HEK293 (cell line): Measurements from ENCODE around the gene SPINK6.

Experiments used
- KLF9 ChIP-seq: fragments of 450-650 bp; formaldehyde crosslinking; IDR thresholded peaks from 2 replicates; pipeline ENCODE4 v1.5.1; 2016; ENCODE audit warnings: missing biosample characterization, missing genetic modification characterization, low read depth
- ZNF311 ChIP-seq: fragments of 450-650 bp; formaldehyde crosslinking; IDR thresholded peaks from 2 replicates; pipeline ENCODE4 v1.5.1; 2017; ENCODE audit warnings: missing biosample characterization, missing genetic modification characterization, borderline replicate concordance
- ZNF335 ChIP-seq: fragments of 450-650 bp; formaldehyde crosslinking; conservative IDR thresholded peaks from 2 replicates; pipeline ENCODE4 v1.5.1; 2016; ENCODE audit warnings: missing biosample characterization, missing genetic modification characterization
- ZNF768 ChIP-seq: fragments of 450-650 bp; formaldehyde crosslinking; IDR thresholded peaks from 2 replicates; pipeline ENCODE4 v1.5.1; 2018; ENCODE audit warnings: missing biosample characterization, mild to moderate bottlenecking, missing genetic modification characterization
- TF ChIP-seq, protein P1 (sequence below): fragments of 450-650 bp; formaldehyde crosslinking; IDR thresholded peaks from 2 replicates; pipeline ENCODE4 v1.5.1; 2016; ENCODE audit warnings: missing biosample characterization, missing genetic modification characterization

DNA sequence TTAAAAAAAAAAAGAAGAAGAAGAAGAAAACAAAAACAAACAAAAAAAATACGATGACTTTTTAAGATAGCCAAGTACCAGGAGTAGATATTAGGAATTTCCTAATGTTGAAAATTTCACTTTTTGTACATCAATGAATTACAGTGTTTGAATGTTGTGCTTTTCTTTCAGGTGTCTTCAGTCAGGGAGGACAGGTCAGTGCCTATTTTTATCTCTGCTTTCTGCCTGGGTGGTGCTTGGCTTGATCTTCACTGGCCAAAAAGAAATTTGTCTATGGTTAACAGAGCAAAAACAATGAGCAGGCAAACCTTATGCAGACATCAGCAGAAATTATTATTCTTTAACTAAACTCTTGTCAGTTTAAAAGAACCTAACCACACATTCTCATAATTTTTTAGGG is 3.0 kb downstream of the SPINK6 start:
- TF ChIP-seq ZNF768 (tag by site-specific recombination) = no peak
- no peak for TF ChIP-seq KLF9
- TF ChIP-seq, protein P1, sequence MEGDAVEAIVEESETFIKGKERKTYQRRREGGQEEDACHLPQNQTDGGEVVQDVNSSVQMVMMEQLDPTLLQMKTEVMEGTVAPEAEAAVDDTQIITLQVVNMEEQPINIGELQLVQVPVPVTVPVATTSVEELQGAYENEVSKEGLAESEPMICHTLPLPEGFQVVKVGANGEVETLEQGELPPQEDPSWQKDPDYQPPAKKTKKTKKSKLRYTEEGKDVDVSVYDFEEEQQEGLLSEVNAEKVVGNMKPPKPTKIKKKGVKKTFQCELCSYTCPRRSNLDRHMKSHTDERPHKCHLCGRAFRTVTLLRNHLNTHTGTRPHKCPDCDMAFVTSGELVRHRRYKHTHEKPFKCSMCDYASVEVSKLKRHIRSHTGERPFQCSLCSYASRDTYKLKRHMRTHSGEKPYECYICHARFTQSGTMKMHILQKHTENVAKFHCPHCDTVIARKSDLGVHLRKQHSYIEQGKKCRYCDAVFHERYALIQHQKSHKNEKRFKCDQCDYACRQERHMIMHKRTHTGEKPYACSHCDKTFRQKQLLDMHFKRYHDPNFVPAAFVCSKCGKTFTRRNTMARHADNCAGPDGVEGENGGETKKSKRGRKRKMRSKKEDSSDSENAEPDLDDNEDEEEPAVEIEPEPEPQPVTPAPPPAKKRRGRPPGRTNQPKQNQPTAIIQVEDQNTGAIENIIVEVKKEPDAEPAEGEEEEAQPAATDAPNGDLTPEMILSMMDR (tag by site-specific recombination) = no peak
- no peak for TF ChIP-seq ZNF311
- no peak for TF ChIP-seq ZNF335 (tag by site-specific recombination)
